Measurements from ENCODE around the gene NLGN1. TPM values are rescaled to one million over a fixed set of nuclear protein-coding genes. Genes with fewer than 3 reads are reported as not detected.

NLGN1 gene
- total RNA-seq, 3 donors from 2014 or later, result 0.43 to 14.3 (median 2.0) TPM

DNA sequence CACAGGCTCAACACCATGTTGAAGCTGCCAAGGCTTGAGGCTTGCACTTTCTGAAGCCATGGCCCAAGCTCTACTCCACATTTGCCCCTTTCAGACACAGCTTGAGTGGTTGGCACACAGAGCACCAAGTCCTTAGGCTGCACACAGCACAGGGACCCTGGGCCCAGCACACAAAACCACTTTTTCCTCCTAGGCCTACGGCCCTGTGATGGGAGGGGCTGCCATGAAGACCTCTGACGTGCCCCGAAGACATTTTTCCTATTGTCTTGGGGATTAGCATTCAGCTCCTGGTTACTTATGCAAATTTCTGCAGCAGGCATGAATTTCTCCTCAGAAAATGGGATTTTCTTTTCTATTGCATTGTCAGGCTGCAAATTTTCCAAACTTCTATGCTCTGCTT is 445.5 kb downstream of the NLGN1 start:
- intact Hi-C loops (cut with DNase I, micrococcal nuclease), result no loop called here
- ATAC-seq, result no peak
- no peak for DNase-seq
- TF ChIP-seq, protein P1, sequence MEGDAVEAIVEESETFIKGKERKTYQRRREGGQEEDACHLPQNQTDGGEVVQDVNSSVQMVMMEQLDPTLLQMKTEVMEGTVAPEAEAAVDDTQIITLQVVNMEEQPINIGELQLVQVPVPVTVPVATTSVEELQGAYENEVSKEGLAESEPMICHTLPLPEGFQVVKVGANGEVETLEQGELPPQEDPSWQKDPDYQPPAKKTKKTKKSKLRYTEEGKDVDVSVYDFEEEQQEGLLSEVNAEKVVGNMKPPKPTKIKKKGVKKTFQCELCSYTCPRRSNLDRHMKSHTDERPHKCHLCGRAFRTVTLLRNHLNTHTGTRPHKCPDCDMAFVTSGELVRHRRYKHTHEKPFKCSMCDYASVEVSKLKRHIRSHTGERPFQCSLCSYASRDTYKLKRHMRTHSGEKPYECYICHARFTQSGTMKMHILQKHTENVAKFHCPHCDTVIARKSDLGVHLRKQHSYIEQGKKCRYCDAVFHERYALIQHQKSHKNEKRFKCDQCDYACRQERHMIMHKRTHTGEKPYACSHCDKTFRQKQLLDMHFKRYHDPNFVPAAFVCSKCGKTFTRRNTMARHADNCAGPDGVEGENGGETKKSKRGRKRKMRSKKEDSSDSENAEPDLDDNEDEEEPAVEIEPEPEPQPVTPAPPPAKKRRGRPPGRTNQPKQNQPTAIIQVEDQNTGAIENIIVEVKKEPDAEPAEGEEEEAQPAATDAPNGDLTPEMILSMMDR (IDR thresholded peaks at IDR 0.05), result no peak
- Histone ChIP-seq H3K9me3 (no peaks in the 10 kb centered on the region), H3K36me3 (ENCODE audit: low read depth) (no peaks in the 10 kb centered on the region), H3K4me3 (no peak overlapping the region), H3K4me1 (ENCODE audit: low read depth) (no peaks in the 10 kb centered on the region)

DNA sequence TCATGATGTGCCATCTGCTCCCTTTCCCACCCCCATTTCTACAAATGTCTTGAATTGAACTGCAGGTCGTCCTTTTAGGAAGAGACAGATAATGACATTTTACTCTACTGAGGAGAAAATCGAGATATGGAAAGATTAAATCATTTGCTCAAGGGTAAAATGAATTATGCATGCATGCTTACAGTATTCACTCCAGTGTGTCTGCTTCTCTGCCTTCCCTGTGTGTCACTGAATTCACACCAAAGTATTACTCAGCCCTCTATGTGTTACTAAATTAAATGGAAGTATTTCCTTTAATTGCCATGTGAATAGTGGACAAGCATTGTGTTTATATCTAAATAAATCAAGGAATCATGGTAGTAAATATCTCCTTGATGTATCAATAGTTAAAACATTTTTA is 449.0 kb downstream of the NLGN1 start:
- DNase-seq (no peak), ATAC-seq (no peak)
- Histone ChIP-seq H3K4me1 (ENCODE audit: low read depth) (no peaks in the 10 kb centered on the region), H3K36me3 (ENCODE audit: low read depth) (no peaks in the 10 kb centered on the region), H3K4me3 (no peak overlapping the region), H3K9me3 (no peaks in the 10 kb centered on the region)
- TF ChIP-seq, protein P1 (IDR thresholded peaks at IDR 0.05), result no peak
- intact Hi-C loops (cut with DNase I, micrococcal nuclease), result no loop called here

DNA sequence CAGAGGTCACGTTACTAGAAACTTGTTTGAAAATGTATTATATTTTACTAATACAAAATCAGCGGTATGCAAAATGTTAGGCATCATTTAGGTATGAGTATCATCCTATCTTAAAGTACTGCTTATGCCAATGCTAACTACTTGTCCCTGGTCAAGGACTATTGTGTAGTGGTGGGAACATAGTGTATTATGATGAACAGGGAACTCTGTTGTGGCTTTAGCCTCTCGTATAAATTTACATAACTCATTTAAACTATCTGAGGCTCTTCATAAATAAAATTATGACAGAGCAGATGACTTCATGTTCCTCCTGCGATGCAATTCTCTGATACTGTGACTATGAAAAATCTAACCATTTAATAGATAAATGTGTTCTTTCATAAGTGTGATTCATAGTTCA is 451.9 kb downstream of the NLGN1 start:
- no peaks in the 10 kb centered on the region for H3K36me3 ChIP-seq (ENCODE audit: low read depth)
- no peak for DNase-seq
- no peaks in the 10 kb centered on the region for H3K4me1 ChIP-seq (ENCODE audit: low read depth)
- no peak for ATAC-seq
- TF ChIP-seq, protein P1 (IDR thresholded peaks at IDR 0.05), result no peak
- intact Hi-C loops (cut with DNase I, micrococcal nuclease), result no loop called here
- H3K9me3 ChIP-seq, result no peaks in the 10 kb centered on the region
- H3K4me3 ChIP-seq, result no peak overlapping the region

DNA sequence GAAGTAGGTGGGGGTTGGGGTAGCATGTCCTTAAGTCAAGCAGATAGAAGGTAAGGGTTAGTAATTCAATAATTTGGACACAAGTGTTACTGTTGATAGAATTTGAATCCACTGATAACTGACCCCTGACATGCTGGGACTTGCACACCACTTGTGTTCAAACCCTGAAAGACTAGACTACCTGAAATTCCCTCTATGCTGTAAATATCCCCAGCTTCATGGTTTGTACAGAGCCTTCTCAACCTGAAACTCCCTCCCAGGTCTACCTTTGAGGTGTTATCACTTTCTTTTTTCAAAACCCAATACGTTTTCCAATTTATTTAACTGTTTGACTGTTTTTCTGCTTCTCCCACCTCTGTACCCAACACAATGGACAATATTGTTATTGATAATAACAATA is 459.6 kb downstream of the NLGN1 start:
- Histone ChIP-seq H3K4me1 (ENCODE audit: low read depth) (no peaks in the 10 kb centered on the region), H3K36me3 (ENCODE audit: low read depth) (no peaks in the 10 kb centered on the region), H3K4me3 (no peak overlapping the region), H3K9me3 (no peaks in the 10 kb centered on the region)
- ATAC-seq, result no peak
- intact Hi-C loops (cut with DNase I, micrococcal nuclease), result no loop called here
- DNase-seq, result no peak
- TF ChIP-seq, protein P1 (IDR thresholded peaks at IDR 0.05), result no peak

DNA sequence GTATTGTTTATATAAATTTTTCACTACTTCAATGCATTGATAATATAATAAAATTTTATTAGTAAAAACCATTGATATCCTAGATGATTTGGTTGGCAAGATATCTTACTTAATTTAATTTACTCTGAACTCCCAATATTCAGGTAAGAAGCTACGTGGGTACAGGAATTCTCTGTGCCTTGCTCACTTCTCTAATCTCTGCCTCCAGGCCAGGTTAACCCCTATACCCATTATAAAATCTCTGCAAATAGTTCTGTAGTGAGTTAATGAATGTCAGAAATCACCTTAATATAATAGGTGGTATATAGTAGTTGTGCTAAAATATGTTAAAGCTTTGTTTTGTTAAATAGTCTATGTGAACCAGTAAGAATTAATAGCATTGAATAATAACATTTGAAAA is 465.2 kb downstream of the NLGN1 start:
- intact Hi-C loops (cut with DNase I, micrococcal nuclease), result no loop called here
- DNase-seq (no peak), ATAC-seq (no peak)
- Histone ChIP-seq H3K36me3 (ENCODE audit: low read depth) (no peaks in the 10 kb centered on the region), H3K4me1 (ENCODE audit: low read depth) (no peaks in the 10 kb centered on the region), H3K9me3 (no peaks in the 10 kb centered on the region), H3K4me3 (no peak overlapping the region)
- TF ChIP-seq, protein P1 (IDR thresholded peaks at IDR 0.05), result no peak

DNA sequence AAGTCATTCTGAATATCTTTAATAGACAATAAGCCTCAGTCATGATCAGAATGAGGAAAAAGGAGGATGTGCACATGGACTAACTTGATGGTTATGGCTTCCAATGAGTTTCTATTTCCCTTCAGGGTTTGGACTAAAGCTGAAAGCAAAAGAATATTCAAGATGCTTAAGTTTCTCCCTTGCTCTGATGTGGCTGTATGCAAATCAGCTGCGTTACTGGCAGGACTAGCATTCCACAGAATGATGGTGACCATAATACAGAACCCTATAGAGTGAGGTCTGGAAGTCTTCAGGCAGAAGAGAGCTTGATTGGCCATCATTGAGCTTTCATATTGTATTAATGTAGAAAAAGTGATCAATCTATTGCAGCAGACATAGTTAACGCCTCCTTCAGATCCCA is 466.0 kb downstream of the NLGN1 start:
- Histone ChIP-seq H3K9me3 (no peaks in the 10 kb centered on the region), H3K4me3 (no peak overlapping the region), H3K4me1 (ENCODE audit: low read depth) (no peaks in the 10 kb centered on the region), H3K36me3 (ENCODE audit: low read depth) (no peaks in the 10 kb centered on the region)
- DNase-seq, result no peak
- no peak for ATAC-seq
- intact Hi-C loops (cut with DNase I, micrococcal nuclease), result no loop called here
- TF ChIP-seq, protein P1 (IDR thresholded peaks at IDR 0.05), result no peak
